ENCODE data around the gene MYH7B.

The MYH7B gene

DNA sequence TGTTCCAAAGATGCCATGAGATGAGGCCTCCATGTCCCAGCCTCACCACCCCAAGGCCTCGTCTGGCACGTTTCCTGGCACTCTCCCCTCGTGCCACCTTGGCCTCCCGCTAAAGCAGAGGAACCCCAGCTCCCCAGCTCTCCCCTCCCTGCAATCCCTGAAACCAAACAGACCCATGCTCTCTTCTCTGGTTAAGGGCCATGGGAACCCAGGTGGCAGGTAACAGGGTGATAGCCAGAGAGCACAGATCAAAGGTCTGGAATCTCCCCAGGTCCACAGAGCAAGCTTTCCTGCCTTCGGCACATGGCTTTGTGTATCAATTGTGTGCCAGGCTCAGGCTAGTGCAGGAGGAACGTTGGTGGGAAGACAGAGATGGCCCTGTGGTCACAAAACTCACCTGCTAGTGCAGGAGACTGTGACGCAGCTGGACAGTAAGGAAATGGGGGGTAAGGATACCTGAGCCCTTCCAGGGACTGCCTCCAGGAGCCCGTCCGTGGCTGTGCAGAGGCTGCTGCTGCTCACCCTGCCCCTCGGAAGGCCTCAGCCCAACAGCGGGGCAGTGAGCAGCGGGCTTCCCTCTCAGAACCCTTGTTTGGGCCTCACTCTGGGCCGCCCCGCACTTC lies 39.0 kb downstream of the MYH7B start:
- DNase-seq, result no peak

GRCh38 chr20:34995192-34995591 lies 39.5 kb downstream of the MYH7B start:
- DNase-seq, result no peak

- no peak for DNase-seq
Measured at GRCh38 chr20:34995696-34996095, 40.0 kb downstream of the MYH7B start.

DNA sequence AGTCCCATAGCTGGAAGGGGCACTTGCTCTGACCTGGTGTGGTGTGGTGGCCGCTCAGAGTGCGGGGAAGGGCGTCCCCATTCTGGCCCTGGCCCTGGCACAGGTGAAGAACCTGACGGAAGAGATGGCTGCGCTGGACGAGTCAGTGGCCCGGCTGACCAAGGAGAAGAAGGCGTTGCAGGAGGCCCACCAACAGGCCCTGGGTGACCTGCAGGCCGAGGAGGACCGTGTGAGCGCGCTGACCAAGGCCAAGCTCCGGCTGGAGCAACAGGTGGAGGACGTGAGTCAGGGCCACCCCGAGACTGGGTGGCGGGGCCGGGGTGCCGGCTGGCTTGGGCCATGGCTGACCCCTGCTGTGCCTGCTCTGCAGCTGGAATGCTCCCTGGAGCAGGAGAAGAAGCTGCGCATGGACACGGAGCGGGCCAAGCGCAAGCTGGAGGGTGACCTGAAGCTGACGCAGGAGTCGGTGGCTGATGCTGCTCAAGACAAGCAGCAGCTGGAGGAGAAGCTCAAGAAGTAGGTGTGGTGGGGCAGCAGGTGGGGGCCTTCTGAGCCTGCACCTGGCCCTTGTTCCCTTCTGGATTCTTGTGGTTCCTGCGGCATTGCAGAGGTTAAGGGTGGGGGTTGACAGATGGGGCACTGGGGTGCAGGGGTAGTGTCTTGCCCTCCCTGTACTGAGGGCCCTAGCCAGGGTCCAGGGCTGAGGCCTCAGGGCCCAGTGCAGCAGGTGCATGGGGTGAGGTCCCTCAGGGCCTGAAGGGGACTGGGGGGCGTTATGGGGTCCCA lies 40.8 kb downstream of the MYH7B start:
- DNase-seq, result no peak

GRCh38 chr20:34997131-34997561 lies 41.5 kb downstream of the MYH7B start:
- DNase-seq, result no peak

- no peak for DNase-seq
Measured at GRCh38 chr20:34997774-34998173, 42.1 kb downstream of the MYH7B start.

GRCh38 chr20:34998331-34998950 lies 42.8 kb downstream of the MYH7B start:
- no peak for DNase-seq

- DNase-seq, result no peak
Measured at GRCh38 chr20:34999021-34999451, 43.4 kb downstream of the MYH7B start.

- DNase-seq, result no peak
Measured at GRCh38 chr20:34999782-35000181, 44.1 kb downstream of the MYH7B start.

DNA sequence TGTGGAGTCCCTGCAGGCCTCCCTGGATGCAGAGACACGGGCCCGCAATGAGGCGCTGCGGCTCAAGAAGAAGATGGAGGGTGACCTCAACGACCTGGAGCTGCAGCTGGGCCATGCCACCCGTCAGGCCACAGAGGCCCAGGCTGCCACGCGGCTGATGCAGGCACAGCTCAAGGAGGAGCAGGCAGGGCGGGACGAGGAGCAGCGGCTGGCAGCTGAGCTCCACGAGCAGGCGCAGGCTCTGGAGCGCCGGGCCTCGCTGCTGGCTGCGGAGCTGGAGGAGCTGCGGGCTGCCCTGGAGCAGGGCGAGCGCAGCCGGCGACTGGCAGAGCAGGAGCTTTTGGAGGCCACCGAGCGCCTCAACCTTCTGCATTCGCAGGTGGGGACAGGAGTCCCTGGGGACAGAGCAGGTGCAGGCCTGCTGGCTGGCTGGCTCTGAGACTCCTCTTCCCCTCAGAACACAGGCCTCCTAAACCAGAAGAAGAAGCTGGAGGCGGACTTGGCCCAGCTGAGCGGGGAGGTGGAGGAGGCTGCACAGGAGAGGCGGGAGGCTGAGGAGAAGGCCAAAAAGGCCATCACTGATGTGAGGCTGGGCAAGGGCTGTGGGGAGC lies 44.7 kb downstream of the MYH7B start:
- no peak for DNase-seq

GRCh38 chr20:35000922-35001595 lies 45.4 kb downstream of the MYH7B start:
- DNase-seq, result no peak

DNA sequence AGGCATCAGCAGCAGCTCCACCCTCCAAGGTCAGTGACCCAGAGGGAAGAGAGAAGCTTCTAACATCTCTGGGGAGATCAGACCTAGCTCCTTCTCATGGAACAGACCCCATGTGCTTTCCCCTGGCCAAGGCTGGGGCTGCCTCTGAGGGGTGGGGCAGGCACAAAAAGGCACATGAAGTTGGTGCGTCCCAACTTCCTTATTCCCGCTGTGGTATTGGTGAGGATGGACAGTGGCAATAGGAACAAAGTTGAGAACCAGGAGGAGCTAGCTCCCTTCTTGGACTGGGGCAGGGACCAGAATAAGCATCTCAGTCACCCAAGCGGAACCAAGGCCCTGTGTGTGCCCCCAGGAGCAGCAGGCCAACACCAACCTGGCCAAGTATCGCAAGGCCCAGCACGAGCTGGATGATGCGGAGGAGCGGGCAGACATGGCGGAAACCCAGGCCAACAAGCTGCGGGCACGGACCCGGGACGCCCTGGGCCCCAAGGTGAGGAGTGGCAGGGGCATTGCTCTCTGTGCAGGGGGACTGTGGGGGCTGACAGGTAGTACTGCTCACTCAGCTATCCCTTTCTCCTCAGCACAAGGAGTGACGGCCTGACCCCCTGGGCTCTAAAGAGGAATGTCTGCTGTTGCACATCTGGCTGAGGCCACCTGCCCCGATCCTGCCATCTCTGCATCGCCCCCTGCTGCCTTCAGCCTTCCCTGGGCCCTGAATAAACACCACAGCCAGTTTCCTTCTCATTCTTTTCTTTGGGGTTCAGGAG lies 46.1 kb downstream of the MYH7B start:
- DNase-seq, result peak; percentile 31

DNA sequence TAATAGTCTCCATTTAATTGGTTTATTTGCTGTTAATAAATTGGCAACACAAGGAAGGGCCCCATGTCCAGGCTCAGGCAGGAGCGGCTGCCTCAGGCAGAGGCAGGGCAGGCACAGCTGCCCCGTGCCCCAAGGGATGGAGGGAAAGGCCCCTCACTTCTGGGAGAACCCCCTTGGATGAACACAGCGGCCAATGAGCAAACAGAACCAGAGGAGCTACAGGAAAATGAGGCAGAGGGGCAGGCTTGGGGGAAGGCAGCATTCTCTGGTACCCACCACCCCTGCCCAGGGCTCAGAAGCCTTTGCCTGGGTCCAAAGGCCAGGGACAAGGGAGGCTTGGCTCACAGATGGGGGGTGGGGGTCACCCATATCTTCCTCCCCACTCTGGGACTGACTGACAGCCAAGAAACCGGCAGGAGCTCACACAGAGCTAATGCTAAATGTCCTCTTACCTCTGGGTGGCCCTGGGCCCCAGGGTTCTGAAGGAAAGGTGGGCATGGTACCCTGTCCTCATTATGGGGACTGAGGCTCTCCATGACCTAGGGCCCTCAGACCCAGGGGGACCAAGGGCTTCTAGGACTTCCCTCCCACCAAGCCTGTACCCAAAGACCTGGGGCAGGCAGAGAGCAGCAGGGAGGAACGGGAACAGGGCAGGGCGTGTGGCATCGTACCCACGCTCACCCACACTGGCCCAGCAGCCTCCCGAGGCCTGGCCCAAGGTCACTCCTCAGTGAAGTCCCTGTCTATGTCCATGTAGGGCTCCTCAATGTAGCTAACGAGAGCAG lies 47.0 kb downstream of the MYH7B start:
- no peak for DNase-seq

- DNase-seq, result no peak
Measured at GRCh38 chr20:35003211-35004031, 47.8 kb downstream of the MYH7B start.

DNA sequence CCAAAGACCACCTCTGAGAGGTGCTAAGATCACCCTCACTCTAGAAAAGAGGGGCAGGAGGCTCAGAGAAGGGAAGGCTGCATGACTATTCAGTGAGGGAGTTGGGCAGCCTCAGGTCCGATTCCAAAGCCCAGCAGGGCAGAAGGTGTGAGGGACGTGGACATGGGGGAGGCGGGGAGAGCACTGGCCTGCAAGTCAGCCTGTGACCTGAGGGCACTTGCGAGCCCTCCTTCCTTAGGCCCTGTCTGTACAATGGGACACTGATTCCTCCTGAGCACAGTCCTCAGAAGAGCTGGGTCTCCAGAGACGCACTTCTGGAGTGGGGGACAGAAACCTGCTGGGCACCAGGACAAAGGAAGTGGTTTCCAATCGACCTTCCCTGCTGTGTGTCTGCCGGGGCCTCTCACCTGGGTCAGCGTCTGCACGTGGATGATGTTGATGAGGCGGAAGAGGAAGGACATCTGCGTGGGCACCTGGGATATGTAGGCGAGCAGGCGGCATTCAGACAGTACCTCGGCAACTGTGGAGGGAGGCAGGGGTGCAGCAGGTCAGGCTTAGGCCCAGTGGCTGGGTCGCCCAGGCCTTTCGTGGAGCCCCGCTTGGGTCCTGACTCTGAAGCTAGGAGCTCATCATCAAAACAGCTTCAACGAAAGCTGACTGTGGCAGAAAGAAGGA lies 48.5 kb downstream of the MYH7B start:
- no peak for DNase-seq

GRCh38 chr20:35004749-35005462 lies 49.2 kb downstream of the MYH7B start:
- no peak for DNase-seq

Data from DMS53 (cell line).